Trophoblast cell (in vitro differentiated cells and primary cell): ENCODE data around the gene RRP36.

Experiments
- DNase-seq, 2 donors: peaks; one replicate each; pipeline ENCODE4 v3.0.0-alpha.2; 2016
- H2AFZ ChIP-seq: 2 replicates; pipeline ENCODE4 v1.6.1; 2013; ENCODE audit warnings: low read length, moderate library complexity, mild to moderate bottlenecking; ENCODE audit not compliant: insufficient read depth, poor library complexity
- H2AK5ac ChIP-seq: 2 replicates; pipeline ENCODE4 v1.6.1; 2013; ENCODE audit warnings: mild to moderate bottlenecking, low read length
- H2BK120ac ChIP-seq: 2 replicates; pipeline ENCODE4 v1.6.1; 2013; ENCODE audit warnings: low read length, mild to moderate bottlenecking, moderate library complexity; ENCODE audit not compliant: insufficient read depth, poor library complexity
- H2BK12ac ChIP-seq: 2 replicates; pipeline ENCODE4 v1.6.1; 2013; ENCODE audit warnings: mild to moderate bottlenecking, low read length, moderate library complexity
- H2BK5ac ChIP-seq: 2 replicates; pipeline ENCODE4 v1.6.1; 2013; ENCODE audit warnings: low read length, low read depth, moderate library complexity, mild to moderate bottlenecking; ENCODE audit not compliant: poor library complexity
- H3K14ac ChIP-seq: 2 replicates; pipeline ENCODE4 v1.6.1; 2013; ENCODE audit warnings: mild to moderate bottlenecking, low read length
- H3K18ac ChIP-seq: 2 replicates; pipeline ENCODE4 v1.6.1; 2013; ENCODE audit warnings: mild to moderate bottlenecking, low read length
- H3K23ac ChIP-seq: 2 replicates; pipeline ENCODE4 v1.6.1; 2013; ENCODE audit warnings: low read length
- H3K27ac ChIP-seq: 2 replicates; pipeline ENCODE4 v1.5.1; 2013; ENCODE audit warnings: low read depth, mild to moderate bottlenecking, inconsistent platforms, low read length, moderate library complexity
- H3K27me3 ChIP-seq: 2 replicates; pipeline ENCODE4 v1.6.1; 2013; ENCODE audit warnings: inconsistent platforms, mild to moderate bottlenecking, low read length, moderate library complexity; ENCODE audit not compliant: insufficient read depth
- H3K36me3 ChIP-seq, 2 experiments: 1 replicate in 1 of 2; 2 replicates in 1 of 2; pipeline ENCODE4 v1.6.1; 2013; ENCODE audit warnings: low read length in 2 of 2, mild to moderate bottlenecking in 2 of 2, moderate library complexity in 1 of 2; ENCODE audit not compliant: insufficient read depth in 2 of 2, control insufficient read depth in 1 of 2
- H3K4ac ChIP-seq: 2 replicates; pipeline ENCODE4 v1.6.1; 2013; ENCODE audit warnings: low read depth, mild to moderate bottlenecking, low read length, moderate library complexity
- H3K4me1 ChIP-seq, 2 experiments: 1 replicate in 1 of 2; 2 replicates in 1 of 2; pipeline ENCODE4 v1.6.1; 2013; ENCODE audit warnings: low read length in 2 of 2, mild to moderate bottlenecking in 2 of 2, moderate library complexity in 1 of 2; ENCODE audit not compliant: insufficient read depth in 2 of 2, control insufficient read depth in 1 of 2
- H3K4me2 ChIP-seq: 2 replicates; pipeline ENCODE4 v1.6.1; 2013; ENCODE audit warnings: inconsistent platforms, mild to moderate bottlenecking, low read length, moderate library complexity
- H3K4me3 ChIP-seq: 2 replicates; pipeline ENCODE4 v1.5.1; 2013; ENCODE audit warnings: mild to moderate bottlenecking, low read depth, low read length, inconsistent platforms
- H3K79me1 ChIP-seq: one replicate; pipeline ENCODE4 v1.6.1; 2013; ENCODE audit warnings: low read length
- H3K79me2 ChIP-seq: 2 replicates; pipeline ENCODE4 v1.6.1; 2013; ENCODE audit warnings: low read length, mild to moderate bottlenecking; ENCODE audit not compliant: control insufficient read depth, insufficient read depth, poor library complexity
- H3K9ac ChIP-seq: 2 replicates; pipeline ENCODE4 v1.6.1; 2013; ENCODE audit warnings: mild to moderate bottlenecking, low read length
- H3K9me3 ChIP-seq: 2 replicates; pipeline ENCODE4 v1.6.1; 2013; ENCODE audit warnings: low read depth, mild to moderate bottlenecking, control low read depth, inconsistent platforms, low read length; ENCODE audit not compliant: insufficient read depth
- H4K12ac ChIP-seq: 2 replicates; pipeline ENCODE4 v1.6.1; 2013; ENCODE audit warnings: low read depth, mild to moderate bottlenecking, low read length, moderate library complexity
- H4K8ac ChIP-seq: 2 replicates; pipeline ENCODE4 v1.6.1; 2013; ENCODE audit warnings: low read depth, mild to moderate bottlenecking, low read length, moderate library complexity
- H4K91ac ChIP-seq: one replicate; pipeline ENCODE4 v1.6.1; 2013; ENCODE audit warnings: low read depth, mild to moderate bottlenecking, low read length, moderate library complexity
- WGBS: extraction: QIAGEN DNeasy Blood & Tissue Kit; methylation state at CpG from one replicate; pipeline ENCODE4 v1.1.7; 2013; ENCODE audit warnings: missing lambda C conversion rate; ENCODE audit not compliant: insufficient read length, insufficient coverage; ENCODE audit errors: extremely low coverage; 5-methylcytosine and 5-hydroxymethylcytosine counted together

Gene RRP36

GRCh38 chr6:43060755-43061633, 39.6 kb downstream of the RRP36 start:
- peak overlapping the region; percentile 16 for H2BK12ac ChIP-seq
- H3K23ac ChIP-seq, result no peak overlapping the region
- H3K4me3 ChIP-seq, result no peak overlapping the region
- peak overlapping the region; percentile 8 for H3K14ac ChIP-seq
- H3K27me3 ChIP-seq, result no peaks in the 10 kb centered on the region
- peaks cover 10 to 11% of the 10 kb centered on the region in 2 experiments for H3K4me1 ChIP-seq
- no peaks in the 10 kb centered on the region for H3K9me3 ChIP-seq
- no peak for DNase-seq
- no peak overlapping the region for H3K27ac ChIP-seq
- H3K4ac ChIP-seq, result peak overlapping the region; percentile 29
- peaks cover 10 to 23% of the 10 kb centered on the region in 2 experiments for H3K36me3 ChIP-seq
- H3K79me2 ChIP-seq, result peaks cover 4% of the 10 kb centered on the region
- peak overlapping the region; percentile 49 for H2AK5ac ChIP-seq
- peak overlapping the region; percentile 65 for H2BK120ac ChIP-seq
- no peak overlapping the region for H2BK5ac ChIP-seq
- no CpG with 5 or more reads among the region's 12 CpGs for WGBS
- H4K12ac ChIP-seq, result no peak overlapping the region
- peak overlapping the region; percentile 31 for H2AFZ ChIP-seq
- H4K91ac ChIP-seq, result peak overlapping the region; percentile 83
- peak overlapping the region; percentile 70 for H3K18ac ChIP-seq
- peak overlapping the region; percentile 8 for H3K9ac ChIP-seq
- no peak overlapping the region for H4K8ac ChIP-seq
- H3K4me2 ChIP-seq, result peak overlapping the region; percentile 85
- H3K79me1 ChIP-seq, result peaks cover 14% of the 10 kb centered on the region

GRCh38 chr6:43061861-43062260, 40.4 kb downstream of the RRP36 start:
- Histone ChIP-seq H2BK120ac (no peak overlapping the region), H2AK5ac (no peak overlapping the region), H2BK5ac (no peak overlapping the region), H4K12ac (no peak overlapping the region), H3K79me1 (peaks cover 14% of the 10 kb centered on the region), H3K9me3 (no peaks in the 10 kb centered on the region), H3K18ac (no peak overlapping the region), H3K4me2 (no peak overlapping the region), H2BK12ac (no peak overlapping the region), H3K36me3 (peaks cover 17 to 28% of the 10 kb centered on the region in 2 experiments), H3K23ac (no peak overlapping the region), H3K4ac (no peak overlapping the region), H3K27me3 (no peaks in the 10 kb centered on the region), H2AFZ (no peak overlapping the region), H4K8ac (no peak overlapping the region), H3K14ac (no peak overlapping the region), H3K4me3 (no peak overlapping the region), H3K4me1 (peaks cover 9 to 11% of the 10 kb centered on the region in 2 experiments), H4K91ac (no peak overlapping the region), H3K79me2 (peaks cover 4% of the 10 kb centered on the region), H3K27ac (no peak overlapping the region), H3K9ac (no peak overlapping the region)
- WGBS, result no CpG with 5 or more reads among the region's 2 CpGs
- DNase-seq, result no peak

GRCh38 chr6:43062818-43063217, 41.4 kb downstream of the RRP36 start:
- H3K4me3 ChIP-seq, result no peak overlapping the region
- H2BK5ac ChIP-seq, result no peak overlapping the region
- no peak overlapping the region for H2AFZ ChIP-seq
- H2AK5ac ChIP-seq, result no peak overlapping the region
- H3K14ac ChIP-seq, result no peak overlapping the region
- no peak overlapping the region for H3K4me2 ChIP-seq
- H3K27ac ChIP-seq, result no peak overlapping the region
- no peak overlapping the region for H4K12ac ChIP-seq
- peaks cover 17 to 29% of the 10 kb centered on the region in 2 experiments for H3K36me3 ChIP-seq
- H3K27me3 ChIP-seq, result no peaks in the 10 kb centered on the region
- H3K4me1 ChIP-seq, result peaks cover 9 to 11% of the 10 kb centered on the region in 2 experiments
- no peak overlapping the region for H3K23ac ChIP-seq
- H2BK120ac ChIP-seq, result no peak overlapping the region
- no peak overlapping the region for H3K18ac ChIP-seq
- no peak overlapping the region for H4K91ac ChIP-seq
- WGBS, result no CpG with 5 or more reads among the region's 12 CpGs
- no peak overlapping the region for H3K4ac ChIP-seq
- H3K9ac ChIP-seq, result no peak overlapping the region
- no peak overlapping the region for H2BK12ac ChIP-seq
- no peaks in the 10 kb centered on the region for H3K9me3 ChIP-seq
- H3K79me2 ChIP-seq, result peaks cover 4% of the 10 kb centered on the region
- no peak for DNase-seq
- peaks cover 14% of the 10 kb centered on the region for H3K79me1 ChIP-seq
- H4K8ac ChIP-seq, result no peak overlapping the region

- Histone ChIP-seq H3K4me2 (no peak overlapping the region), H3K14ac (peak overlapping the region; percentile 62), H4K8ac (peak overlapping the region; percentile 48), H2BK12ac (peak overlapping the region; percentile 67), H3K79me1 (peaks cover 6% of the 10 kb centered on the region), H3K27ac (no peak overlapping the region), H3K36me3 (peaks cover 35 to 37% of the 10 kb centered on the region in 2 experiments), H3K4me1 (peaks cover 7 to 10% of the 10 kb centered on the region in 2 experiments), H3K4me3 (no peak overlapping the region), H2BK120ac (peak overlapping the region; percentile 23), H3K27me3 (no peaks in the 10 kb centered on the region), H3K4ac (peak overlapping the region; percentile 31), H2AK5ac (peak overlapping the region; percentile 79), H3K18ac (peak overlapping the region; percentile 77), H3K9ac (no peak overlapping the region), H4K91ac (peak overlapping the region; percentile 74), H3K9me3 (no peaks in the 10 kb centered on the region), H3K79me2 (peaks cover 3% of the 10 kb centered on the region), H2AFZ (peak overlapping the region; percentile 1), H2BK5ac (peak overlapping the region; percentile 18), H3K23ac (no peak overlapping the region), H4K12ac (peak overlapping the region; percentile 10)
- peak in 1 of 2 donors; percentile 54 for DNase-seq
- WGBS, result no CpG with 5 or more reads among the region's 6 CpGs
Measured at GRCh38 chr6:43070028-43070632, 48.7 kb downstream of the RRP36 start.
